Upper lobe of right lung (tissue), 1 donor: Measurements from ENCODE around the gene SNX13. TPM values are rescaled to one million over a fixed set of nuclear protein-coding genes. Genes with fewer than 3 reads are reported as not detected.

Experiments used
- ATAC-seq: fragments of 200-7000 bp; cut with Tn5 transposase; one replicate; pipeline ENCODE4 v1.9.1; 2020; ENCODE audit warnings: mild to moderate bottlenecking, moderate library complexity
- DNase-seq: peaks from one replicate; pipeline ENCODE4 v3.0.0-alpha.2; 2020
- H3K27ac ChIP-seq: fragments of 200-600 bp; one replicate; pipeline ENCODE4 v1.8.0; 2022
- H3K27me3 ChIP-seq: fragments of 200-600 bp; one replicate; pipeline ENCODE4 v1.8.0; 2022; ENCODE audit warnings: mild to moderate bottlenecking
- H3K36me3 ChIP-seq: fragments of 200-600 bp; one replicate; pipeline ENCODE4 v1.8.0; 2022
- H3K4me1 ChIP-seq: fragments of 200-600 bp; one replicate; pipeline ENCODE4 v1.8.0; 2022
- H3K4me3 ChIP-seq: fragments of 200-600 bp; one replicate; pipeline ENCODE4 v1.8.0; 2022; ENCODE audit warnings: mild to moderate bottlenecking
- H3K9me3 ChIP-seq: fragments of 200-600 bp; one replicate; pipeline ENCODE4 v1.8.0; 2022
- intact Hi-C: fragments of 100-400 bp; cut with DNase I; formaldehyde crosslinking; loops from one replicate; pipeline ENCODE4 v1.11.0; 2022
- total RNA-seq: library from RNA; stranded (reverse); fragmentation: NEBNext Ultra II Directional; extraction: Animal tissue kit (Norgen Biotek cat#: 25700); gene quantifications from one replicate; pipeline ENCODE4 v1.2.1, GENCODE V29; 2021
- TF ChIP-seq, protein P1 (sequence below): fragments of 200-600 bp; IDR thresholded peaks from one replicate; pipeline ENCODE4 v1.8.0; 2022; ENCODE audit warnings: antibody characterized with exemption
- donor health status: DM: no; HTN: yes; CAD: no; lungs with severe emphysema.

Gene SNX13
- total RNA-seq, 1 donor from 2014 or later: 47.0 TPM

DNA sequence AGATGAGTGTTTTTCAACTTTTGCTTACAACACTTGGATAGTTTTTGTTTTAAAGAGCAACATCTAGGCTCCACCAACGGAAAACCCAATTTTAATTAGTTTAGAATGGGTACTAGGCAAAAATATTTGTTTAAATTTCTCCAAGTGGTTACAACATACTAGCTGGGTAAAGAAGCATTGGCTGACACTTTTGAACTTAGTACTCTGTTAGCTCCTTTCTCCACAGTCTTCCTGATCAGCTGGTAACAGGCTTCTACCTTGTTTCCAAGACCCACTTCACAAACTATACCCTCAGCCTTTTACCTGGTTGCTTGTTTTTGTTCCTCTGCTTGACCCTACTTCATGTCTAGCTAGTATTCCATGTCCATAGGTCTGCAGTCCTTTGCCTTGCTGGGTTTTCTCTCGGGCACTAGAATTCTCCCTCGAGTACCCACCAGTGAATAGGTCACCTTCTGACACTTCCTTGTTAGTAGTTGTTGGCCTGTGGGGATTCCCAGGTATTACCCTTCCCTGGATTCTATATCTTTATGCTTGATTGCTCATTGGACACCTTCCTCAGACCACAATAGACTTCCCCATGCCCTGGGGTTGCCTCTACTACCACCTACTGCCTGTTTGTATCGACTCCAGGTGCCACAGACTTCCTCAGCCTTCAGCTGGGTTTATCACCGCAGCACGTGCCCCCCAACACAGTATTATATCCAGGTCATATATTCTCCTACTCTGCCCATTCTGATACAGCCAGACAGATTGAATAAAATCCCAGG is 45.4 kb upstream of the SNX13 start:
- no peak for ATAC-seq
- no peaks in the 10 kb centered on the region for H3K4me1 ChIP-seq

DNA sequence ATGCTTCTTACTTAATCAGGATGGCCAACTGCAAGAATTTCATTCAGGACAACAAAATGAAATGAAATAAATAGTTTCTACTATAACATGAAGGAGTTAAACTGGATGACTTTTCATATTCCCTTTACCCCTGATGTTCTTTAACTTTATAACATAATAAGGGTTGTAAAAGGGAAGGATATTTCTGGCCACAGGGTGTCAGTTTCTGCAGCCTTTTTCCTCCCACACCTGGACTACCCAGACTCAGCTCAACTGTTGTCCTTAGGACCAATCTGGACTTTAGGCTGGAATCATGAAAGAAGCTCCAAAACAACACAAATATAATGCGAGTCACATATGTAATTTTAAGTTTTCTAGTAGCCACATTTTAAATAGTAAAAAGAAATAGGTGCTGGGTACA is 44.0 kb upstream of the SNX13 start:
- TF ChIP-seq, protein P1, sequence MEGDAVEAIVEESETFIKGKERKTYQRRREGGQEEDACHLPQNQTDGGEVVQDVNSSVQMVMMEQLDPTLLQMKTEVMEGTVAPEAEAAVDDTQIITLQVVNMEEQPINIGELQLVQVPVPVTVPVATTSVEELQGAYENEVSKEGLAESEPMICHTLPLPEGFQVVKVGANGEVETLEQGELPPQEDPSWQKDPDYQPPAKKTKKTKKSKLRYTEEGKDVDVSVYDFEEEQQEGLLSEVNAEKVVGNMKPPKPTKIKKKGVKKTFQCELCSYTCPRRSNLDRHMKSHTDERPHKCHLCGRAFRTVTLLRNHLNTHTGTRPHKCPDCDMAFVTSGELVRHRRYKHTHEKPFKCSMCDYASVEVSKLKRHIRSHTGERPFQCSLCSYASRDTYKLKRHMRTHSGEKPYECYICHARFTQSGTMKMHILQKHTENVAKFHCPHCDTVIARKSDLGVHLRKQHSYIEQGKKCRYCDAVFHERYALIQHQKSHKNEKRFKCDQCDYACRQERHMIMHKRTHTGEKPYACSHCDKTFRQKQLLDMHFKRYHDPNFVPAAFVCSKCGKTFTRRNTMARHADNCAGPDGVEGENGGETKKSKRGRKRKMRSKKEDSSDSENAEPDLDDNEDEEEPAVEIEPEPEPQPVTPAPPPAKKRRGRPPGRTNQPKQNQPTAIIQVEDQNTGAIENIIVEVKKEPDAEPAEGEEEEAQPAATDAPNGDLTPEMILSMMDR: no peak
- no peaks in the 10 kb centered on the region for H3K27me3 ChIP-seq
- no peak overlapping the region for H3K27ac ChIP-seq
- H3K36me3 ChIP-seq: no peaks in the 10 kb centered on the region
- DNase-seq: no peak
- no peaks in the 10 kb centered on the region for H3K9me3 ChIP-seq
- ATAC-seq: no peak
- no peak overlapping the region for H3K4me3 ChIP-seq
- no peaks in the 10 kb centered on the region for H3K4me1 ChIP-seq
- intact Hi-C loops: no loop called here

More for the DNA sequence above, 45.4 kb upstream of the SNX13 start:
- no peaks in the 10 kb centered on the region for H3K36me3 ChIP-seq
- no peak overlapping the region for H3K27ac ChIP-seq
- no peak for DNase-seq
- H3K4me3 ChIP-seq: no peak overlapping the region
- TF ChIP-seq, protein P1: no peak
- intact Hi-C loops: no loop called here
- no peaks in the 10 kb centered on the region for H3K9me3 ChIP-seq
- no peaks in the 10 kb centered on the region for H3K27me3 ChIP-seq

DNA sequence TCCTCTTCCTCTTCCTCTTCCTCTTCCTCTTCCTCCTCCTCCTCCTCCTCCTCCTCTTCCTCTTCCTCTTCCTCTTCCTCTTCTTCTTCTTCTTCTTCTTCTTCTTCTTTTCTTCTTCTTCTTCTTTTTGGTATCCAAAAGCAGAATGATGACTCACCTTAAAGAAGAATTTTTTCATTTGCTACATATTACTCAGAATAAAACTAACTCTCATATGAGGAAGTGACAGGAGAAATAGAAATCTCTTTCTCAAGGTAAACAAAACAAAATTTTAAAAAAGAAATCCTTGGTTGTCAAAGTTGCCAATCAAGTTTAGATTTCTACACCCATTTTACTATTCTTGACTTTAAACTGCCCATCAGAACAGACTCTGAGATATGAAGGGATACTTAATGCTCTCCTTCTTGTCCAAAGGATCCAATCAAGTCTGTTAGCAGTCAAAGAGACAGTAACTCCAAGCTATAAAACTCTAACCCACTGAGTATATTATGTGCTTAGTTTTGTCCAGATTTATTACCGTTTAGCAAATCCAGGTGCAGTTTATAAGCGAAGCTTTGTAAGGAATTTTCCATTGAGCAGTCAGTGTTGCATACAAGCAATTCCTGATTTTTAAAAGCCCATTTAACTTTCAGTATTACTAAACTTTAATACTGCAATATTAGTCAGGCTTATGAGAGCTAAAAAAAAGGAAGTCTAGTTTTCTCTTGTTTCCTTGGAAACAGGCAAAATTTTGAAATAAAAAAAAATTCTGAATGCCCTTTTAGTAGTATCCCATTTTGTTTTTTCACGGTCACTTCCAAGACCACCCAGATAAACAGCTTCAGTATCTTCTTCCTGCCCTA is 43.1 kb upstream of the SNX13 start:
- intact Hi-C loops: no loop called here
- no peaks in the 10 kb centered on the region for H3K4me1 ChIP-seq
- H3K36me3 ChIP-seq: no peaks in the 10 kb centered on the region
- no peak overlapping the region for H3K4me3 ChIP-seq
- TF ChIP-seq, protein P1: no peak
- H3K27me3 ChIP-seq: no peaks in the 10 kb centered on the region
- no peak for ATAC-seq
- H3K27ac ChIP-seq: no peak overlapping the region
- no peaks in the 10 kb centered on the region for H3K9me3 ChIP-seq
- no peak for DNase-seq

DNA sequence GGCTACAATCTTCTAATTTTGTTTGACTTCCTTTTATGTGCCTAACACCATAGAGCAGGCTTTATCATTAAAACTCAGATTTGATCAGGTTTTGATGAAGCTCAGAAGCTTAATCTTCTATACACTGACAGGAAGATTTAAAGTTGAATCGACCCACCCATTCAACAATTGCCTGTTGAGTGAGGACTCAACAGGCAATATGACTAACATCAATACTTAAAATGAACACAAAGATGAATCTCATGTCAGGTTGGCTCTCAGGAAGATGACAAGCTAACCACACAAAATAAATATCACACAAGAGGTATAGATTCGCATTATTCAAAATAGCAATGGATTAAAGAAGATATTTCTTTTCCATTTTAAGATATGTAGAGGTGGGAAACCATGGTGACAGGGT is 36.7 kb upstream of the SNX13 start:
- Histone ChIP-seq H3K27ac (no peak overlapping the region), H3K9me3 (no peaks in the 10 kb centered on the region), H3K27me3 (no peaks in the 10 kb centered on the region), H3K4me3 (no peak overlapping the region), H3K4me1 (no peaks in the 10 kb centered on the region), H3K36me3 (no peaks in the 10 kb centered on the region)
- intact Hi-C loops: no loop called here
- DNase-seq (no peak), ATAC-seq (no peak)
- TF ChIP-seq, protein P1: no peak

DNA sequence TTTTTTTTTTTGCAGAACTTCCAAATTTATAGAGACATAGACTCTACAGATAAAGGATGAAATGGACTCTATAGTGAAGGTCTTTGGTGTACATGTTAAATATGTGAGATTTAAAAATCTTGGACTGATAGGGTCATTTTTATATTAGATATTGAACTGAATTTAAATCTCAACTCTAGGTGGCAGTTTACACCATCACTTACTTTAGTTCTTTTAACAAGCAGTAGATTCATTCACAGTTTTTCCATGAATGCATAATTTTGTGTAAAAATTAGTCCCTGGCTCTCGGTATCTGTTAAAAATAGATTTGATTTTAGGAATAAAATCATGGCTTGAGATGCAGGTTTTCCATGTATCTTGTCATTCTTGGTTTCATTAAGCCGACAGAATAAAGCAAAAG is 31.1 kb upstream of the SNX13 start:
- Histone ChIP-seq H3K36me3 (no peaks in the 10 kb centered on the region), H3K4me3 (no peak overlapping the region), H3K27ac (no peak overlapping the region), H3K27me3 (no peaks in the 10 kb centered on the region), H3K9me3 (no peaks in the 10 kb centered on the region), H3K4me1 (no peaks in the 10 kb centered on the region)
- ATAC-seq (no peak), DNase-seq (no peak)
- intact Hi-C loops: no loop called here
- TF ChIP-seq, protein P1: no peak
